Endothelial cell (in vitro differentiated cells): ENCODE results near the gene MAZ. TPM values are rescaled to one million over a fixed set of nuclear protein-coding genes. Genes with fewer than 3 reads are reported as not detected.
A peak's percentile ranks its signal among the peaks of the same experiment; 100 is the strongest.

Source experiments
- DNase-seq: peaks from one replicate; pipeline ENCODE4 v3.0.0; 2021; ENCODE audit warnings: low spot score
- H3K27ac Mint-ChIP-seq: one replicate; pipeline ENCODE4 v1.8.0; 2021; ENCODE audit warnings: mixed read lengths, inconsistent platforms; ENCODE audit not compliant: unreplicated experiment
- H3K27me3 Mint-ChIP-seq: one replicate; pipeline ENCODE4 v1.8.0; 2021; ENCODE audit warnings: mild to moderate bottlenecking, moderate library complexity, mixed read lengths, inconsistent platforms; ENCODE audit not compliant: unreplicated experiment
- H3K36me3 Mint-ChIP-seq: one replicate; pipeline ENCODE4 v1.8.0; 2021; ENCODE audit warnings: mild to moderate bottlenecking, low read depth, mixed read lengths, inconsistent platforms; ENCODE audit not compliant: unreplicated experiment
- H3K4me1 Mint-ChIP-seq: one replicate; pipeline ENCODE4 v1.8.0; 2021; ENCODE audit warnings: mild to moderate bottlenecking, mixed read lengths, inconsistent platforms; ENCODE audit not compliant: unreplicated experiment
- H3K4me3 Mint-ChIP-seq: one replicate; pipeline ENCODE4 v1.8.0; 2021; ENCODE audit warnings: mild to moderate bottlenecking, mixed read lengths, inconsistent platforms; ENCODE audit not compliant: unreplicated experiment
- H3K9me3 Mint-ChIP-seq: one replicate; pipeline ENCODE4 v1.8.0; 2021; ENCODE audit warnings: mixed read lengths, inconsistent platforms; ENCODE audit not compliant: unreplicated experiment
- total RNA-seq: library from RNA; stranded (reverse); fragmentation: NEBNext Ultra II Directional; extraction: Animal tissue kit (Norgen Biotek cat#: 25700); gene quantifications from one replicate; pipeline ENCODE4 v1.2.1, GENCODE V29; 2021; ENCODE audit not compliant: unreplicated experiment
- TF ChIP-seq, protein P1 (sequence below): fragments of 200-600 bp; sonication (generic); IDR thresholded peaks from one replicate; pipeline ENCODE4 v1.5.0; 2021; ENCODE audit warnings: antibody characterized with exemption; ENCODE audit not compliant: unreplicated experiment

Gene MAZ
- total RNA-seq, 1 donor from 2014 or later: 407 TPM

DNA sequence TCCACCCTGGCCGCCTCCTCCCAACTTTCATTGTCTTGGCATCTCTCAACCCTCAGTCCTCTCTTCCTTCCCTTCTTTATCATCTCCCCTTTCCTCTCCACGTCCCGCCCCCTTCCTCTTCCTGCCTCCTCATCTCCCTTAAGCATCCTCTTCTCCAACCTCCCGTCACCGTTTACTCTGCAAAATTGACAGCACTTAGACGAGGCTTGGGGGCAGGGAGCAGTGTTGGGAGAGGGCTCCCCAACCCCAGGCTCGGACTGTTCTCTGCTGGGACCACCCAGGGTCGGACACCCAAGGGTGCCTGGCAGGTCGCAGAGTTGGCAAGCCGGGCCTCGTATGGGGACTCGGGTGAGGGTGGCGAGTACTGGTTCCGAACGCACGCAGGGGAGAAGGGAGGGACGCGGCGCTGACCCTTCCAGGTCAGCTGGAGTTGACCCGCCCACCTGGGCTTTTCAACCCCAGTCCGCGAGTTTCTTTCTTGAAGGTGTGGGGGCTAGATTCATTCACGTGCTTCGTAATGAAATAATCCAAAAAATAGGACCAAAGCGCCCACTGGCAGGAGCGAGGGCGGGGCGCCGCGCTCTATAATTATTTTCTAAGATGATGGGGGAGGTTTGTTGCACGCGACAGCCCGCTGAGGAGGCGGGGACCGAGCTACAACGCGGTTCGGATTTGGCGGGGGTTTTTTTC lies 8.8 kb downstream of the MAZ start:
- Mint-ChIP-seq H3K27ac (peak overlapping the region; percentile 70), H3K36me3 (peaks cover 20% of the 10 kb centered on the region), H3K4me3 (peak overlapping the region; percentile 95), H3K4me1 (peaks cover 59% of the 10 kb centered on the region), H3K9me3 (no peaks in the 10 kb centered on the region), H3K27me3 (peaks cover 26% of the 10 kb centered on the region)
- peak; percentile 40 for DNase-seq
- TF ChIP-seq, protein P1, sequence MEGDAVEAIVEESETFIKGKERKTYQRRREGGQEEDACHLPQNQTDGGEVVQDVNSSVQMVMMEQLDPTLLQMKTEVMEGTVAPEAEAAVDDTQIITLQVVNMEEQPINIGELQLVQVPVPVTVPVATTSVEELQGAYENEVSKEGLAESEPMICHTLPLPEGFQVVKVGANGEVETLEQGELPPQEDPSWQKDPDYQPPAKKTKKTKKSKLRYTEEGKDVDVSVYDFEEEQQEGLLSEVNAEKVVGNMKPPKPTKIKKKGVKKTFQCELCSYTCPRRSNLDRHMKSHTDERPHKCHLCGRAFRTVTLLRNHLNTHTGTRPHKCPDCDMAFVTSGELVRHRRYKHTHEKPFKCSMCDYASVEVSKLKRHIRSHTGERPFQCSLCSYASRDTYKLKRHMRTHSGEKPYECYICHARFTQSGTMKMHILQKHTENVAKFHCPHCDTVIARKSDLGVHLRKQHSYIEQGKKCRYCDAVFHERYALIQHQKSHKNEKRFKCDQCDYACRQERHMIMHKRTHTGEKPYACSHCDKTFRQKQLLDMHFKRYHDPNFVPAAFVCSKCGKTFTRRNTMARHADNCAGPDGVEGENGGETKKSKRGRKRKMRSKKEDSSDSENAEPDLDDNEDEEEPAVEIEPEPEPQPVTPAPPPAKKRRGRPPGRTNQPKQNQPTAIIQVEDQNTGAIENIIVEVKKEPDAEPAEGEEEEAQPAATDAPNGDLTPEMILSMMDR: no peak

DNA sequence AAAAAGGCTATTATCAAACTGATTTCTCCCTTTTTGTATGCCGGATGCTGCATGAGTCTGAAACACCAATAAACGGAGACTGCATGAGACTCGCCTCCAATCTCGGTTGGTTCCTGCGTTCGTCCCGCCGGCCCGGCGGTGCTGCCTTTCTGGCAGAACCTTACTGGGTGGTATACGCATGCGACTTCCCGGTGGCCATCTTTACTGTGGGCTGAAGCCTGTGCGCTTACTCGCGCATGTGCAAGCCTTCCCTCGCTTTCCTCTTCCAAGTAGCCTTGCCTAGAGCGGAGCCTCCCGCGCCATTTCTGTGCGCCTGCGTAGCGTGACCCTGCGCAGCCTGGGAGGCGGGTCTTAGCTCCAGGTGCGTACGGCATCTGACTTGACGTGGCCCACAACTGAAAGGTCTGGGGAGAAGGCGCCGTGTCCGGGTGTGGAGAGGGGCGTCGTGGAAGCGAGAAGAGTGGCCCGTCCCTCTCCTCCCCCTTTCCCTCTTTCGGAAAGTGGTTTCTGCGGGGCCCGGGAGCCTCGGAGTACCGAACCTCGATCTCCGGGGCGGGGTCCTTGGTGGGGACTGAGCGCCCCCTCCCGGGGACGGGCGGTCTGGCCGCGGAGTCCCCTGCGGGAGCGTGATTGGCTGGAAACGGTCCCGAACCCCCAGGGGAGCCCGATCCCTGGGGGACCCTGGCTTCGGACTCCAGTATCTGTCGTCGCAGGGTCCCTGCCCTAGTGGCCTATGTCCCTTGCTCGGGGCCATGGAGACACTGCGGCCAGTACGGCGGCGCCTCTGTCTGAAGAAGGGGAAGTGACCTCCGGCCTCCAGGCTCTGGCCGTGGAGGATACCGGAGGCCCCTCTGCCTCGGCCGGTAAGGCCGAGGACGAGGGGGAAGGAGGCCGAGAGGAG lies 9.7 kb downstream of the MAZ start, which contains the start of gene PAGR1:
PAGR1 (plus strand) TSS at position 360 of the 901 bp plus-strand sequence; CDS start at position 734, 374 bp downstream.
- no peaks in the 10 kb centered on the region for H3K9me3 Mint-ChIP-seq
- peak within 1 kb of the TSS; percentile 95 for H3K4me3 Mint-ChIP-seq
- H3K4me1 Mint-ChIP-seq: peaks cover 51% of the 10 kb centered on the region
- peaks cover 23% of the 10 kb centered on the region for H3K27me3 Mint-ChIP-seq
- peaks cover 20% of the 10 kb centered on the region for H3K36me3 Mint-ChIP-seq
- TF ChIP-seq, protein P1: peak; percentile 83
- H3K27ac Mint-ChIP-seq: peak within 1 kb of the TSS; percentile 70
- peak; percentile 94 for DNase-seq

DNA sequence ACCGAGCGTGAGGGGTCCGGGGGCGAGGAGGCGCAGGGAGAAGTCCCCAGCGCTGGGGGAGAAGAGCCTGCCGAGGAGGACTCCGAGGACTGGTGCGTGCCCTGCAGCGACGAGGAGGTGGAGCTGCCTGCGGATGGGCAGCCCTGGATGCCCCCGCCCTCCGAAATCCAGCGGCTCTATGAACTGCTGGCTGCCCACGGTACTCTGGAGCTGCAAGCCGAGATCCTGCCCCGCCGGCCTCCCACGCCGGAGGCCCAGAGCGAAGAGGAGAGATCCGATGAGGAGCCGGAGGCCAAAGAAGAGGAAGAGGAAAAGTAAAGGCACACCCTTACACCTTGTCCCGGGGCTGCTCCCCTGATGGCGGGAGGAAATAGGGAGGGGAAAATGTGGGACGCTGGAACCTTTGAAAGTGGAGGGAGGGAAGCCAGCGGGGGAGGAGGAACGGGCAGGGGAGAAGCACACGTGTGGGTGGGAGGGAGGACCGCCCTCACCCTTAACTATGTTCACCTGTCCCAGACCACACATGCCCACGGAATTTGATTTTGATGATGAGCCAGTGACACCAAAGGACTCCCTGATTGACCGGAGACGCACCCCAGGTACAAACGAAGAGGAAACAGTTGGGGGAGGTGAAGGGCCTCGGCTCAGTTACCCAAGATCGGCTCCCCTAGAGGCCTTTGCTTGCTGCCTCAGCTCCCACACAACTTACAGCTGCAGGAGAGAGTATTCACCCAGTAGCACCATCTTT lies 10.5 kb downstream of the MAZ start:
- DNase-seq: peak; percentile 48
- Mint-ChIP-seq H3K27me3 (peaks cover 23% of the 10 kb centered on the region), H3K27ac (no peak overlapping the region), H3K4me3 (peak overlapping the region; percentile 92), H3K9me3 (no peaks in the 10 kb centered on the region), H3K4me1 (peaks cover 49% of the 10 kb centered on the region), H3K36me3 (peaks cover 20% of the 10 kb centered on the region)
- TF ChIP-seq, protein P1: no peak

DNA sequence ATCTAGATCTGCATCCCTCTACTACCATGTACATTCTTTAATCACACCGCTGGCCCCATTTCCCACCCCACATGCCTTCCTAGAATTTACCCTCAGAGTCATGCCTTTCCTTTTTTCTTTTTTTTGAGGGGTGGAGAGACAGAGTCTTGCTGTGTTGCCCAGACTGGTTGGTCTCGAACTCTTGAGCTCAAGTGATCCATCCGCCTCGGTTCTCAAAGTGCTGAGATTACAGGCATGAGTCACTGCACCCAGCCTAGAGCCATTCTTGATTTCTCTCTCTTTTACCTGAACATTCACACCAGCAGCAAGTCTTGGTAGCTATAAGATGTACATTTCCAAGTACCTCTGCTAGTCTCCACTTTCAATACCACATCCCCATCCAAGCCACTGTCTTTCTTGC lies 11.8 kb downstream of the MAZ start:
- Mint-ChIP-seq H3K4me3 (peak overlapping the region; percentile 75), H3K36me3 (peaks cover 20% of the 10 kb centered on the region), H3K9me3 (no peaks in the 10 kb centered on the region), H3K4me1 (peaks cover 42% of the 10 kb centered on the region), H3K27ac (no peak overlapping the region), H3K27me3 (peaks cover 15% of the 10 kb centered on the region)
- no peak for DNase-seq
- TF ChIP-seq, protein P1: no peak
